ENCODE data around the gene RPS26.

- no peak for TF ChIP-seq REST (IDR thresholded peaks at IDR 0.05; ENCODE audit: low read depth)
- no peak; the same call in 1 of the 2 replicates for TF ChIP-seq FOXM1 (IDR thresholded peaks at IDR 0.05; ENCODE audit: borderline replicate concordance, low read depth)
- TF ChIP-seq EP300 (IDR thresholded peaks at IDR 0.05; ENCODE audit: borderline replicate concordance): no peak
- peak; percentile 50 for TF ChIP-seq TAF1 (IDR thresholded peaks at IDR 0.05; ENCODE audit: low read depth)
- 0 out of 2 replicates have a peak, but pooled peaks have one; percentile 6 for TF ChIP-seq NFIC (IDR thresholded peaks at IDR 0.05)
- no peak for TF ChIP-seq CREB1 (IDR thresholded peaks at IDR 0.05; ENCODE audit: low read depth)
- no peak; the same call in 1 of the 2 replicates for TF ChIP-seq YY1 (IDR thresholded peaks at IDR 0.05; ENCODE audit: low read depth)
- no peak for TF ChIP-seq CEBPB (IDR thresholded peaks at IDR 0.05)
- TF ChIP-seq MAX (IDR thresholded peaks at IDR 0.05): peak; percentile 39; the same call in 1 of the 2 replicates
- TF ChIP-seq TEAD4 (IDR thresholded peaks at IDR 0.05): peak; percentile 42; the same call in 1 of the 2 replicates
- TF ChIP-seq ZBTB7A (IDR thresholded peaks at IDR 0.05; ENCODE audit: low read depth): no peak
- peak; percentile 33; the same call in 1 of the 2 replicates for TF ChIP-seq TCF12 (IDR thresholded peaks at IDR 0.05; ENCODE audit: low read depth)
These were observed 37.4 kb downstream of the RPS26 start for GRCh38 chr12:56078931-56079722.

Data from Ishikawa (cell line).